HG03521 (cell line): Measurements from ENCODE around the gene CYFIP1.

Source experiments
- ATAC-seq: cut with Tn5 transposase; IDR thresholded peaks from one replicate; pipeline ENCODE4 v1.9.1; 2021; ENCODE audit warnings: mild to moderate bottlenecking, moderate library complexity; ENCODE audit not compliant: unreplicated experiment

Gene CYFIP1

DNA sequence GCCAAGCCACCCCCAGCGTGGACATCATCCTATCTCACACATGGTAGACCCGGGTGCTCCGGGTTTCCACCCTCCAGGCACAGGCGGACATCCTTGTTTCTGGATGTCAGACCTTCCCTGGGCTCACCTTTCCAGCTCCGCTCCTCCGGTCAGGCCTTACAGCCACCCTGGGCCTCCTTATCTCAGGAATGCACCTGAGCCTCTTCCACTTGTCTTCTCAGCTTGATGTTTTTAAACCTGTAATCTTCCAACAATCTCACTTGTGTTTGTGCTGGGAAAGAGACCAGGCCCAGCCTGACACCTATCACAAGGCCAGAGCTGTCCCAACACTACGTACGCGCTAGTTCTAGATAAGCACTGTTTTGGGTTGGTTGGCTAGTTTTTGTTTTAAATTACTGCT is 87.8 kb downstream of the CYFIP1 start:
- no peak for ATAC-seq

- ATAC-seq = no peak
These were observed 88.5 kb downstream of the CYFIP1 start for GRCh38 chr15:22891426-22892210.

GRCh38 chr15:22890296-22890695 is 89.9 kb downstream of the CYFIP1 start:
- ATAC-seq = no peak

GRCh38 chr15:22889146-22889818 is 90.9 kb downstream of the CYFIP1 start:
- no peak for ATAC-seq

DNA sequence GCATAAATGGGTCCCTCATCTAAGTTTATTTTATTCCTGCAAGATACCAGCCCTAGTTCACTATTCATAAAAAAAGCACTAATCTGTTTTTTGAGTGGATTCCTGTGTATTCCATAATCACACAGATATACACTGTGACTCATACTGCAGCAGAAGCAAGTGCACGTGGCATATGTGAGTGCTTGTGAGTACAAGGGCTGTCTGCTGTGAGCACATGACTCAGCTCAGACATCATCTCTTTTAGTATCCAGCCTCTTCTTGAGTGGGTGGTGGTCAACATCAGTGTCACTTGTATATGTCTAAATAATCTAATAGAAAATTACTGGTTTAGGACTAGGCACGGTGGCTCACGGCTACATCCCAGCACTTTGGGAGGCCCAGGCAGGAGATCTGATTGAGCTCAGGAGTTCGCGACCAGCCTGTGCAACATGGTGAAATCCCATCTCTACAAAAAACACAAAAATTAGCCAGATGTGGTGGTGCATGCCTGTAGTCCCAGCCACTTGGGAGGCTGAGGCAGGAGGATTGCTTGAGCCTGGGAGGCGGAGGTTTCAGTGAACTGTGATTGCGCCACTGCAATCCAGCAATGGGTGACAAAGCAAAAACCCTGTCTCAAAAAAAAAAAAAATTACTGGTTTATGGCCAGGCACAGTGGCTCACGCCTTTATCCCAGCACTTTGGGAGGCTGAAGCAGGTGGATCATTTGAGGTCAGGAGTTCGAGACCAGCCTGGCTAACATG is 91.9 kb downstream of the CYFIP1 start:
- no peak for ATAC-seq

- no peak for ATAC-seq
These were observed 92.8 kb downstream of the CYFIP1 start for GRCh38 chr15:22887157-22887951.

- no peak for ATAC-seq
These were observed 95.0 kb downstream of the CYFIP1 start for GRCh38 chr15:22885120-22885519.

- ATAC-seq = no peak
These were observed 95.8 kb downstream of the CYFIP1 start for GRCh38 chr15:22884344-22884743.

GRCh38 chr15:22883196-22883595 is 97.0 kb downstream of the CYFIP1 start:
- no peak for ATAC-seq

DNA sequence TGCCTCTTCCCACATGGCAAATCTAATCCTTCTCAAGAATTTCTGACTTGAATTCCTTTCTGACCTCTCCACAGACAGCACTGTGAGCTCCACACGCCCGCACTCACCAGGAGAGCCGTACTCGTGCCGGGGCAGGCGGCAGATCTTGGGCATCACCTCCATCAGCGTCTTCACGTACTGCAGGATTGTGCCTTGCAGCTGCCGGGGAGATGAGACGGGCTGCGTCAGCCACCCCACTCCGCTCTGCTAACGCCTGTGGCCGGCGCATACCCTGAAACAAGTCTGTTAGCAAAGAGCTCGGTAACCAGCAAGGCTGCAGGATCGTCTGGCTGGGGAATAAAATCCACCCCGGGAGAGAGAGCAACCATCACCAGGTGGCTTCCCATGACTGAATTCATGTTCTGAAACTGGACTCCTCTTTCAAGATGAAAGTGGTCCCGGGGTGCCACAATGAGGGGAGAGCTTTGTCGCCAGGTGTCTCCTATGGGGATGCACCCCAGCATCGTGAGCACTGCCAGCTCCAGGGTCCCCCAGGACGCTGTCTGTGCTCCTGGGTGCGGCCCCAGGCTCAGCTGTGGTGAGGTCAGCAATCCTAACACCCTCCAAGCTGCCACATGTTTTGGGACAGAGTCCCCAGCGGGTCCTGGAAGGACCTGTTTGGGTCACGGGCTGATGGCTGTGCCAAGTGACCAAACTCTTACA is 98.3 kb downstream of the CYFIP1 start:
- ATAC-seq = no peak

DNA sequence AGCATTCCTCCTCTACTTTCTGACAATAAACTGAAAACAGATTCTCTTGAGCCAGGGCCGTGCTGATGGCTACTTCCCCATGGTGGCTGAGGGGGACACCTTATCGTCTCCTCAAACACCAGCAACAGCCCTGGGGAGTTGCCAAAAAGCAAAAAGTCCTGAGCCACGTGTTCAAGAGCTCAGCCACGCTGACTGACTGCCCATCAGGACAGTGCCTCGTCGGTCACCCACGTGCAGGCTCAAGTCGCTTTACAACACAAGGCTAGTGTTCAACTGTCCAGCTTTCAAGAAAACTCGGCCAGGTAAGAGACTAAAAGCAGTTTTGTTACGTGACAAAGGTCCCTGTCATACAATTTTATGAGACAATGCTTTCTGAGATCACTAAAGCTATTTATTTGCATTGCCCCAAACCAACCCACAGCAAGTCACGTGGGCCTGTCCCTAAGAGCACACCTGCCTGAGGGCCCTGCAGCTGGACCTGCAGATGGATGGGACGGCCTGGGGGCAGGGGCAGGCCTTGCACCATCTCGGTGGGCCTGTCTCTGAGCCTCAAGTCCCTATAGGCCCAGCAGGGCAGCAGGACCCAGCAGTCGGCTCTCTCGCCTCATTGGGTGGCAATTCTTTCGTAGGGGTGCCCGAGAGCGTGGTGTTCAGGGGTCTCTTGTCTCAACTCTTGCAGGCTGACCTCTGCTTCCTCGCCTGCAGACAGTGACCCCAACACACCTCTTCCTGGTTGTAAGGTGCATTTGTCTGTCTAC is 99.0 kb downstream of the CYFIP1 start:
- ATAC-seq = no peak

DNA sequence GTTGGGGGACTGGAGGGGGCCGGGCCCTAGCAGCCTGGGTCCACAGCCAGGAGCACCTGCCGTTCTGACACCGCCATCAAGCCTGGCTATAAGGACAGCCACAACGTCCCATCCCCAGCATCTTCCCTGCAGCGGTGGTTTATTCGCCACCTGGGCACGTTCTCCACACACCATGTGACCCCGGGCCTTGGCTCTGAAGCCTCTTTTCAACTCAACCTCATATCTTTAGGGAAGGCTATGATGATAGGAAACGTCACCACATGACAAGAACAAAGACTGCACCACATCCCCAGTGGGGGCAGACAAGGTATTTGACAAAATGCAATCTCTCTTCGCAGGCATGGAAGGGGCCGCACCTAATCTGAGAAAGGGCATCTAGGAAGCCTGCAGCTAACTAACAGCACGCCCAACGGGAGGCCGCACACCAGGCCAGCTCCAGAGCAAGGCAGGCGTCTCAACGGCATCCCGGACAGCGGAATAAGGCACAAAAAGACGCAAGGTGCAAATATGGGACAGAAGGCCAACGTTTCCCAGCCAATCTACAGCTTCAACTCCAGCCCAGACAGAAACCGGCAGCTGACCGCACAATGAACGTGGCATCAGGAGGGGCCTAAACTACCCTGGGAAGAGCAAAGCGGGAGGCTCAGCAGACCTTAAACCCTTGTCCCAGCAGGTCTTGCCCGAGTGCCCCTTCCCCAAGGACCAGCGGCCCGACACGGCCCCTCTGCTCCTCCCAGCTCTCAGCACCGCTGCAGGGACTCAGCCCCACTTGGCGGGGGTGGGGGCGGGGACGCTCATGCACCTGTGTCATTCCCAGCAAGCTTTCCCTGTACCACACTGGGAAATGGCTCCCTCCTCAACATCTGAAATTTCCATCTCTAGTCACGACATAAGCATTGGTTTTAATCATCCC is 99.8 kb downstream of the CYFIP1 start:
- ATAC-seq = no peak

DNA sequence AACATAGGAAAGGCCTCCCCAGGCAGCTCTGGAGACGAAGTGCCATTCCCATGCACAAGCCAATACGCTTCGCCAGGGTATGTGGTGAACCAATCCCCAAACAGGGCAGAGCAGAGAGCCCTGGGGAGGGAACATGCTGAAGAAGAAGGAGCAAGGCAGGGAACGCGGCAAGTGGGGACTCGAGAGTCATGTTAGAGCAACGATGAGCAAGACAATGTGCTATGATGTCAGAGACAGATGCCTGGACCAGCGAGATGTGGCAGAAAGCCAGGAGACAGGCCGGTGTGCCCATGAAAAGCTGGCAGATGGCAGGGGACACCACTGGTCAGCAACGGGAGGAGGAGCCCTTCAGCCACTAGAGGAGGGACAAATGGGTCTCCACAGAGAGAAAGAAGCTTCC is 102.1 kb downstream of the CYFIP1 start:
- no peak for ATAC-seq

DNA sequence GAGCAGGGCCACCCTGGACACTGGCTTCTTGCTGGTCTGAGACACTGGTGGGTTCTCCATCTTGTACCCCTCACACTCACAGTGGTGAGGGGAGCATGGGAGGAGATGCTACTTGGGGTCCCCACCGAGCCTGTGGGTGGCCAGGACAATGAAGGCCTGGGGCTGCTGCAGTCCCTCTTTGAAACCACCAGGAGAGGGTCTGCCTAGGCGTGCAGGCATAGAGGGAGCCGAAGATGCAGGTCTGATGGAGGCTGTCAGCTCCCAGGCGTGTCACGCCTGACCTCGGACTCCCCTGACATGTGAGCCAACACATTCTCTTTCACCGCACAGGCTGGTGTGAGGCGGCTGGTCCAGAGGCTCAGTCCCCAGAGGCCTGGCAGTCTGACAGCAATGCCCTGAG is 102.6 kb downstream of the CYFIP1 start:
- ATAC-seq = no peak

DNA sequence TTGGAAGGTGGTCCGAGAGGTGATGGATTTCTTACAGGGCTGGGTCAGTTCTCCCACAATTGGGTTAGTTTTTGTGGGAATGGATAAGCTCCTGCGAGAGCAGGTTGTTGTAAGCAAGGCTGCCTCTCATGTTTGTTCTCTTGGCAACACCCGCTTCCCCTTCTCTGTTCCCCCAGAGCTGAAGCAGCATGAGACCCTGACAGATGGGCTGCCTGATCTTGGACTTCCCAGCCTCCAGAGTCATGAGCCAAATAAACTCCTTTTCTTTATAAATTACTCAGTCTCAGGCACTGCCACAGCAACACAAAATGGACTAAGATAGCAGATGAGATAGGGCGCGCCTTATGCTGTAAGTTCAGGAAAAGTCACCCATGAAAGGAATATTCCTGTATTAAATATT is 103.1 kb downstream of the CYFIP1 start:
- no peak for ATAC-seq

GRCh38 chr15:22874966-22875365 is 105.2 kb downstream of the CYFIP1 start:
- ATAC-seq = no peak

- ATAC-seq = no peak
These were observed 105.9 kb downstream of the CYFIP1 start for GRCh38 chr15:22874256-22874655.

DNA sequence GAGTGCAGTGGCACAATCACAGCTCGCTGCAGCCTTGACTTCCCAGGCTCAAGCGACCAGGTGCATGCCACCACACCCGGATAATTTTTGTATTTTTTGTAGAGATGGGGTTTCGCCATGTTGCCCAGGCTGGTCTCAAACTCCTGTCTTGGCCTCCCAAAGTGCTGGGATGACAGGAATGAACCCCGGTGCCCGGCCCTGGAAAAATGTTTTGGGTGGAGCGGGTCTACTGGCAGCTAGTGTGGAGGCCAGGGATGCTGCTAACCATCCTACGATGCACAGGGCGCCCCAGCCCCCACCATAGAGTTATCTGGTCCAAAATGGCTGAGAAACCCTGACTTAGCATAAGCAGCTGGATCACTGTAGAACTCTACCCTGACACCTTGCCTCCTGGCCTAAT is 106.3 kb downstream of the CYFIP1 start:
- no peak for ATAC-seq
